ENCODE results near the gene VSIG10L2.

- TF ChIP-seq CTCF (IDR thresholded peaks at IDR 0.05) (no peak), POLR2A (IDR thresholded peaks at IDR 0.05) (no peak)
Observed at GRCh38 chr11:125977333-125977732, 31.5 kb downstream of the VSIG10L2 start.
